Measurements from ENCODE around the gene RBBP5. TPM values are rescaled to one million over a fixed set of nuclear protein-coding genes. Genes with fewer than 3 reads are reported as not detected.

RBBP5 gene
- total RNA-seq, 1 donor from 2014 or later: 14.7 TPM

GRCh38 chr1:205102404-205102803 is 19.4 kb downstream of the RBBP5 start:
- Mint-ChIP-seq H3K27ac (ENCODE audit: unreplicated experiment) (no peak overlapping the region), H3K27me3 (ENCODE audit: unreplicated experiment) (no peaks in the 10 kb centered on the region), H3K4me1 (ENCODE audit: unreplicated experiment) (no peaks in the 10 kb centered on the region), H3K9me3 (ENCODE audit: unreplicated experiment) (no peaks in the 10 kb centered on the region), H3K36me3 (ENCODE audit: unreplicated experiment) (peaks cover 57% of the 10 kb centered on the region), H3K4me3 (ENCODE audit: unreplicated experiment) (no peak overlapping the region)
- TF ChIP-seq CTCF (IDR thresholded peaks at IDR 0.05): no peak
- DNase-seq (ENCODE audit: extremely low spot score, unreplicated experiment): no peak

GRCh38 chr1:205098242-205098641 is 23.5 kb downstream of the RBBP5 start:
- H3K27ac Mint-ChIP-seq (ENCODE audit: unreplicated experiment): no peak overlapping the region
- peaks cover 55% of the 10 kb centered on the region for H3K36me3 Mint-ChIP-seq (ENCODE audit: unreplicated experiment)
- no peaks in the 10 kb centered on the region for H3K9me3 Mint-ChIP-seq (ENCODE audit: unreplicated experiment)
- no peaks in the 10 kb centered on the region for H3K4me1 Mint-ChIP-seq (ENCODE audit: unreplicated experiment)
- no peak overlapping the region for H3K4me3 Mint-ChIP-seq (ENCODE audit: unreplicated experiment)
- no peak for TF ChIP-seq CTCF (IDR thresholded peaks at IDR 0.05)
- H3K27me3 Mint-ChIP-seq (ENCODE audit: unreplicated experiment): no peaks in the 10 kb centered on the region
- no peak for DNase-seq (ENCODE audit: extremely low spot score, unreplicated experiment)

- Mint-ChIP-seq H3K27ac (ENCODE audit: unreplicated experiment) (no peak overlapping the region), H3K27me3 (ENCODE audit: unreplicated experiment) (no peaks in the 10 kb centered on the region), H3K9me3 (ENCODE audit: unreplicated experiment) (no peaks in the 10 kb centered on the region), H3K36me3 (ENCODE audit: unreplicated experiment) (peaks cover 54% of the 10 kb centered on the region), H3K4me3 (ENCODE audit: unreplicated experiment) (no peak overlapping the region), H3K4me1 (ENCODE audit: unreplicated experiment) (no peaks in the 10 kb centered on the region)
- no peak for TF ChIP-seq CTCF (IDR thresholded peaks at IDR 0.05)
- DNase-seq (ENCODE audit: extremely low spot score, unreplicated experiment): no peak
Measured at GRCh38 chr1:205095422-205095821, 26.4 kb downstream of the RBBP5 start.

GRCh38 chr1:205091043-205091740 is 30.6 kb downstream of the RBBP5 start:
- Mint-ChIP-seq H3K4me3 (ENCODE audit: unreplicated experiment) (no peak overlapping the region), H3K27ac (ENCODE audit: unreplicated experiment) (no peak overlapping the region), H3K27me3 (ENCODE audit: unreplicated experiment) (no peaks in the 10 kb centered on the region), H3K36me3 (ENCODE audit: unreplicated experiment) (peaks cover 46% of the 10 kb centered on the region), H3K4me1 (ENCODE audit: unreplicated experiment) (no peaks in the 10 kb centered on the region), H3K9me3 (ENCODE audit: unreplicated experiment) (no peaks in the 10 kb centered on the region)
- TF ChIP-seq CTCF (IDR thresholded peaks at IDR 0.05): no peak
- no peak for DNase-seq (ENCODE audit: extremely low spot score, unreplicated experiment)

- TF ChIP-seq CTCF (IDR thresholded peaks at IDR 0.05): no peak
- no peaks in the 10 kb centered on the region for H3K4me1 Mint-ChIP-seq (ENCODE audit: unreplicated experiment)
- no peak overlapping the region for H3K27ac Mint-ChIP-seq (ENCODE audit: unreplicated experiment)
- no peaks in the 10 kb centered on the region for H3K27me3 Mint-ChIP-seq (ENCODE audit: unreplicated experiment)
- DNase-seq (ENCODE audit: extremely low spot score, unreplicated experiment): no peak
- no peak overlapping the region for H3K4me3 Mint-ChIP-seq (ENCODE audit: unreplicated experiment)
- H3K9me3 Mint-ChIP-seq (ENCODE audit: unreplicated experiment): no peaks in the 10 kb centered on the region
- peaks cover 53% of the 10 kb centered on the region for H3K36me3 Mint-ChIP-seq (ENCODE audit: unreplicated experiment)
Measured at GRCh38 chr1:205088341-205088740, 33.4 kb downstream of the RBBP5 start.
